OCI-LY7 (cell line): Measurements from ENCODE around the gene PDCD2L. TPM values are rescaled to one million over a fixed set of nuclear protein-coding genes. Genes with fewer than 3 reads are reported as not detected.

Source experiments
- Bru-seq: library from RNA; stranded (reverse); fragments of 400-500 nt; gene quantifications from one replicate; lab custom pipeline; 2021; lab: Mats Ljungman, UMichigan
- BruChase-seq, 2 experiments: library from RNA; stranded (reverse); fragments of 400-500 nt; gene quantifications; one replicate each; lab custom pipeline; 2021; lab: Mats Ljungman, UMichigan
- BruUV-seq: library from RNA; stranded (reverse); fragments of 400-500 nt; replicated peaks from 2 replicates; lab custom pipeline; 2021; lab: Mats Ljungman, UMichigan
- CTCF ChIA-PET: fragments of 300-600 bp; sonication (Branson Sonifier 250); formaldehyde crosslinking; loops from one replicate; lab custom pipeline; 2022; ENCODE audit warnings: antibody characterized with exemption; ENCODE audit not compliant: unreplicated experiment; lab: Charles Lee
- POLR2A ChIA-PET: fragments of 300-600 bp; sonication (Branson Sonifier 250); formaldehyde crosslinking; loops from one replicate; lab custom pipeline; 2022; ENCODE audit warnings: antibody characterized with exemption; lab: Charles Lee
- DNase-seq: peaks from one replicate; pipeline ENCODE4 v3.0.0-alpha.2; 2015; ENCODE audit warnings: low spot score
- H2AFZ ChIP-seq: fragments of 200-600 bp; sonication (generic), shearing (Covaris generic); 2 replicates; pipeline ENCODE4 v1.6.1; 2014; ENCODE audit warnings: mild to moderate bottlenecking, antibody characterized with exemption, low read length, moderate library complexity
- H3K27ac ChIP-seq: fragments of 200-600 bp; sonication (generic); 2 replicates; pipeline ENCODE4 v1.5.1; 2014; ENCODE audit warnings: mixed run types, low read depth, mild to moderate bottlenecking, moderate library complexity, low read length, inconsistent platforms; ENCODE audit not compliant: poor library complexity, severe bottlenecking
- H3K36me3 ChIP-seq: fragments of 200-600 bp; sonication (generic); 2 replicates; pipeline ENCODE4 v1.6.1; 2014; ENCODE audit warnings: mild to moderate bottlenecking, antibody characterized with exemption, low read length, moderate library complexity, mixed read lengths; ENCODE audit not compliant: insufficient read depth
- H3K4me1 ChIP-seq: fragments of 200-600 bp; sonication (generic); 2 replicates; pipeline ENCODE4 v1.5.1; 2014; ENCODE audit warnings: mild to moderate bottlenecking, low read length; ENCODE audit not compliant: insufficient read depth, poor library complexity, severe bottlenecking
- H3K4me2 ChIP-seq: fragments of 200-600 bp; sonication (generic); 2 replicates; pipeline ENCODE4 v1.6.1; 2014; ENCODE audit warnings: mild to moderate bottlenecking, low read length
- H3K4me3 ChIP-seq: fragments of 200-600 bp; sonication (generic); 2 replicates; pipeline ENCODE4 v1.5.1; 2014; ENCODE audit warnings: mild to moderate bottlenecking, low read depth, low read length; ENCODE audit not compliant: poor library complexity, severe bottlenecking
- H3K79me2 ChIP-seq: fragments of 200-600 bp; sonication (generic); 2 replicates; pipeline ENCODE4 v1.6.1; 2016; ENCODE audit warnings: low read depth, mild to moderate bottlenecking, low read length, moderate library complexity, mixed read lengths; ENCODE audit not compliant: insufficient read depth
- H3K9me2 ChIP-seq: fragments of 200-600 bp; sonication (generic); 2 replicates; pipeline ENCODE4 v1.6.1; 2016; ENCODE audit warnings: mild to moderate bottlenecking, low read length, mixed read lengths; ENCODE audit not compliant: insufficient read depth
- H3K9me3 ChIP-seq: fragments of 200-600 bp; sonication (generic); 2 replicates; pipeline ENCODE4 v1.6.1; 2014; ENCODE audit warnings: mild to moderate bottlenecking, mixed run types, low read length, mixed read lengths
- H4K20me1 ChIP-seq: fragments of 200-600 bp; sonication (generic); 2 replicates; pipeline ENCODE4 v1.6.1; 2014; ENCODE audit warnings: mild to moderate bottlenecking, antibody characterized with exemption, low read length, moderate library complexity, mixed read lengths; ENCODE audit not compliant: insufficient read depth
- CTCF ChIP-seq: fragments of 200-600 bp; sonication (generic); conservative IDR thresholded peaks from 2 replicates; pipeline ENCODE4 v1.5.1; 2014; ENCODE audit warnings: mild to moderate bottlenecking, antibody characterized with exemption, low read length, moderate library complexity, mixed read lengths
- EZH2phosphoT487 ChIP-seq: fragments of 200-600 bp; sonication (generic); IDR thresholded peaks from 2 replicates; pipeline ENCODE4 v1.6.1; 2018; ENCODE audit warnings: low read depth, borderline replicate concordance, mild to moderate bottlenecking, mixed run types, antibody characterized with exemption, low read length, moderate library complexity, mixed read lengths
- intact Hi-C: fragments of 100-400 bp; cut with micrococcal nuclease; formaldehyde crosslinking; loops from one replicate; pipeline ENCODE4 v1.10.0; 2022; ENCODE audit not compliant: unreplicated experiment
- long read RNA-seq: library from polyadenylated mRNA; stranded (forward); transcript quantifications from one replicate; pipeline ENCODE4 v2.0.0, GENCODE V29; 2022
- total RNA-seq, 2 experiments: library from RNA; depleted of rRNA in 1 of 2; stranded (reverse); fragments of >200 nt in 1 of 2; shearing (Covaris generic) in 1 of 2; gene quantifications; 2 replicates each; pipeline ENCODE4 v1.2.3, GENCODE V29; 2014 to 2022

Gene PDCD2L
- 22.4 and 30.0 TPM in 2 replicates for total RNA-seq (2014; rRNA removed; shearing (Covaris generic))
- total RNA-seq (2022) = 22.6 and 27.5 TPM in 2 replicates
- Bru-seq, nascent RNA = percentile 62 among the genes with signal in this experiment
- BruChase-seq, experiment 1, labeled RNA remaining after a 6-hour chase = percentile 64 among the genes with signal in this experiment
- BruChase-seq, experiment 2, labeled RNA remaining after a 2-hour chase = percentile 64 among the genes with signal in this experiment
- long read RNA-seq, transcript PDCD2L-201 (7 exons, 1,171 nt) = major isoform, 12 of 15 reads
- long read RNA-seq, partial matches to known transcripts = 1 of 15 reads
- long read RNA-seq, other reads (novel, unspliced or antisense) = 0 of 15 reads

GRCh38 chr19:34404109-34404909 is at the start of gene PDCD2L:
TSS of gene PDCD2L (plus strand) at chr19:34404399. CDS start at chr19:34404431, 32 bp downstream.
- Histone ChIP-seq H3K36me3 (peaks cover 39% of the 10 kb centered on the region), H3K4me2 (peak within 1 kb of the TSS; percentile 62), H4K20me1 (no peaks in the 10 kb centered on the region), H3K9me3 (no peaks in the 10 kb centered on the region), H3K27ac (peak within 1 kb of the TSS; percentile 32), H2AFZ (peak within 1 kb of the TSS; percentile 75; the same call in 1 of the 2 replicates), H3K79me2 (peaks cover 30% of the 10 kb centered on the region), H3K9me2 (no peaks in the 10 kb centered on the region), H3K4me3 (peak within 1 kb of the TSS; percentile 84), H3K4me1 (peaks cover 33% of the 10 kb centered on the region)
- intact Hi-C loops = loop anchor here (2.0 kb wide), 1 partner anchor 24 kb away; the partner anchor contains the start of gene UBA2
- DNase-seq = peak; percentile 94
- POLR2A ChIA-PET = no interaction called here
- BruUV-seq = no TSS peak
- TF ChIP-seq EZH2phosphoT487 = no peak
- no peak for TF ChIP-seq CTCF
- CTCF ChIA-PET = no interaction called here

GRCh38 chr19:34355201-34355600 is 49.0 kb upstream of the PDCD2L start:
- CTCF ChIA-PET = no interaction called here
- intact Hi-C loops = no loop called here
- Histone ChIP-seq H3K79me2 (no peaks in the 10 kb centered on the region), H3K9me3 (no peaks in the 10 kb centered on the region), H3K4me1 (peaks cover 12% of the 10 kb centered on the region), H2AFZ (no peak overlapping the region), H3K4me3 (no peak overlapping the region), H4K20me1 (no peaks in the 10 kb centered on the region), H3K36me3 (peaks cover 14% of the 10 kb centered on the region; the same call in 1 of the 2 replicates), H3K9me2 (no peaks in the 10 kb centered on the region), H3K27ac (no peak overlapping the region), H3K4me2 (no peak overlapping the region)
- no peak for DNase-seq
- no TSS peak for BruUV-seq
- no peak for TF ChIP-seq EZH2phosphoT487
- no peak for TF ChIP-seq CTCF
- POLR2A ChIA-PET = interaction anchor here (0.6 kb wide), 1 partner anchor 21 kb away, joined by 3 read pairs; no protein-coding TSS in a partner anchor
